Thyroid gland (tissue), 4 donors: ENCODE results near the gene ULK1. TPM values are rescaled to one million over a fixed set of nuclear protein-coding genes. Genes with fewer than 3 reads are reported as not detected.

ENCODE experiments used
- DNase-seq, 2 donors: peaks; one replicate each; pipeline ENCODE4 v3.0.0-alpha.2; 2019
- H3K27ac ChIP-seq, 3 donors: fragments of 200-600 bp; sonication (generic); 1 replicate in 2 of 3; 2 replicates in 1 of 3; pipeline ENCODE4 v1.5.1; 2016 to 2019; ENCODE audit warnings: mild to moderate bottlenecking in 1 of 3, moderate library complexity in 1 of 3
- H3K27me3 ChIP-seq: fragments of 200-600 bp; sonication (generic); one replicate; pipeline ENCODE4 v1.5.1; 2019
- H3K36me3 ChIP-seq, 2 donors: fragments of 200-600 bp; sonication (generic); one replicate each; pipeline ENCODE4 v1.5.1; 2016 to 2019
- H3K4me1 ChIP-seq, 2 donors: fragments of 200-600 bp; sonication (generic); one replicate each; pipeline ENCODE4 v1.5.1; 2017 to 2019
- H3K4me3 ChIP-seq, 3 donors: fragments of 200-600 bp; sonication (generic); replicated peaks in 1 of 3; 1 replicate in 2 of 3; 2 replicates in 1 of 3; pipeline ENCODE4 v1.5.1; 2016; ENCODE audit warnings: mild to moderate bottlenecking in 1 of 3
- H3K9me3 ChIP-seq: fragments of 200-600 bp; sonication (generic); one replicate; pipeline ENCODE4 v1.5.1; 2017
- POLR2A ChIP-seq, 2 donors: fragments of 450-650 bp; IDR thresholded peaks; one replicate each; pipeline ENCODE4 v1.6.1; 2017; ENCODE audit warnings: antibody characterized with exemption in 2 of 2, mild to moderate bottlenecking in 2 of 2, moderate library complexity in 1 of 2
- WGBS, 2 donors: methylation state at CpG; one replicate each; pipeline ENCODE4 v1.1.5; 2017; 5-methylcytosine and 5-hydroxymethylcytosine counted together
- intact Hi-C: fragments of 100-400 bp; cut with DNase I; formaldehyde crosslinking; loops from one replicate; pipeline ENCODE4 v1.15.1; 2023
- total RNA-seq, 4 donors: library from RNA; depleted of rRNA; stranded (reverse); fragments of >200 nt; gene quantifications; one replicate each; pipeline ENCODE4 v1.2.3, GENCODE V29; 2016
- TF ChIP-seq, protein P1 (sequence below), 6 experiments: fragments of 200-600 bp in 3 of 6; fragments of 450-650 bp in 3 of 6; sonication (generic) in 3 of 6; IDR thresholded peaks; one replicate each; pipeline ENCODE4 v1.5.1; 2016 to 2019; ENCODE audit warnings: antibody characterized with exemption in 6 of 6, mild to moderate bottlenecking in 2 of 6, inconsistent platforms in 1 of 6, moderate library complexity in 1 of 6

Gene ULK1
- total RNA-seq, 4 donors from 2014 or later, result 21.1 to 27.7 (median 21.7) TPM

GRCh38 chr12:131849700-131850553, 44.5 kb upstream of the ULK1 start:
- DNase-seq, result no peak
- Histone ChIP-seq H3K27me3 (no peaks in the 10 kb centered on the region), H3K4me1 (no peaks in the 10 kb centered on the region), H3K9me3 (no peaks in the 10 kb centered on the region), H3K36me3 (no peaks in the 10 kb centered on the region), H3K4me3 (no peak overlapping the region), H3K27ac (no peak overlapping the region)
- intact Hi-C loops, result loop anchor here (5.0 kb wide), 1 partner anchor 152 kb away; no protein-coding TSS in a partner anchor
- TF ChIP-seq, protein P1, sequence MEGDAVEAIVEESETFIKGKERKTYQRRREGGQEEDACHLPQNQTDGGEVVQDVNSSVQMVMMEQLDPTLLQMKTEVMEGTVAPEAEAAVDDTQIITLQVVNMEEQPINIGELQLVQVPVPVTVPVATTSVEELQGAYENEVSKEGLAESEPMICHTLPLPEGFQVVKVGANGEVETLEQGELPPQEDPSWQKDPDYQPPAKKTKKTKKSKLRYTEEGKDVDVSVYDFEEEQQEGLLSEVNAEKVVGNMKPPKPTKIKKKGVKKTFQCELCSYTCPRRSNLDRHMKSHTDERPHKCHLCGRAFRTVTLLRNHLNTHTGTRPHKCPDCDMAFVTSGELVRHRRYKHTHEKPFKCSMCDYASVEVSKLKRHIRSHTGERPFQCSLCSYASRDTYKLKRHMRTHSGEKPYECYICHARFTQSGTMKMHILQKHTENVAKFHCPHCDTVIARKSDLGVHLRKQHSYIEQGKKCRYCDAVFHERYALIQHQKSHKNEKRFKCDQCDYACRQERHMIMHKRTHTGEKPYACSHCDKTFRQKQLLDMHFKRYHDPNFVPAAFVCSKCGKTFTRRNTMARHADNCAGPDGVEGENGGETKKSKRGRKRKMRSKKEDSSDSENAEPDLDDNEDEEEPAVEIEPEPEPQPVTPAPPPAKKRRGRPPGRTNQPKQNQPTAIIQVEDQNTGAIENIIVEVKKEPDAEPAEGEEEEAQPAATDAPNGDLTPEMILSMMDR (IDR thresholded peaks at IDR 0.05), result no peak
- no peak for TF ChIP-seq POLR2A (IDR thresholded peaks at IDR 0.05)
- 84 to 91% methylated on average over 15 to 44 of the region's 47 CpGs for WGBS, 2 donors

DNA sequence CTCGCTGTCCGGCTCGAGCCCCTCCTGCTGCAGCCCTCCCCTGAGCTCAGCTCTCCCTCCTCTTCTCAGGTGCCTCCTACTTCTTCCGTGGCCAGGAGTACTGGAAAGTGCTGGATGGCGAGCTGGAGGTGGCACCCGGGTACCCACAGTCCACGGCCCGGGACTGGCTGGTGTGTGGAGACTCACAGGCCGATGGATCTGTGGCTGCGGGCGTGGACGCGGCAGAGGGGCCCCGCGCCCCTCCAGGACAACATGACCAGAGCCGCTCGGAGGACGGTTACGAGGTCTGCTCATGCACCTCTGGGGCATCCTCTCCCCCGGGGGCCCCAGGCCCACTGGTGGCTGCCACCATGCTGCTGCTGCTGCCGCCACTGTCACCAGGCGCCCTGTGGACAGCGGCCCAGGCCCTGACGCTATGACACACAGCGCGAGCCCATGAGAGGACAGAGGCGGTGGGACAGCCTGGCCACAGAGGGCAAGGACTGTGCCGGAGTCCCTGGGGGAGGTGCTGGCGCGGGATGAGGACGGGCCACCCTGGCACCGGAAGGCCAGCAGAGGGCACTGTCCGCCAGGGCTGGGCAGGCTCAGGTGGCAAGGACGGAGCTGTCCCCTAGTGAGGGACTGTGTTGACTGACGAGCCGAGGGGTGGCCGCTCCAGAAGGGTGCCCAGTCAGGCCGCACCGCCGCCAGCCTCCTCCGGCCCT, 43.4 kb upstream of the ULK1 start:
- H3K4me3 ChIP-seq, result no peak overlapping the region
- intact Hi-C loops, result loop anchor here (5.0 kb wide), 1 partner anchor 151 kb away; no protein-coding TSS in a partner anchor

GRCh38 chr12:131851741-131852550, 42.5 kb upstream of the ULK1 start:
- intact Hi-C loops, result loop anchor here (5.0 kb wide), 1 partner anchor 150 kb away; no protein-coding TSS in a partner anchor
- H3K4me1 ChIP-seq, result no peaks in the 10 kb centered on the region
- H3K4me3 ChIP-seq, result no peak overlapping the region
- no peak for TF ChIP-seq POLR2A (IDR thresholded peaks at IDR 0.05)
- TF ChIP-seq, protein P1 (IDR thresholded peaks at IDR 0.05), result no peak
- WGBS, 2 donors, result 87% methylated on average over 15 to 33 of the region's 37 CpGs
- no peaks in the 10 kb centered on the region for H3K36me3 ChIP-seq
- H3K27ac ChIP-seq, result no peak overlapping the region
- H3K9me3 ChIP-seq, result no peaks in the 10 kb centered on the region
- no peaks in the 10 kb centered on the region for H3K27me3 ChIP-seq
- no peak for DNase-seq

More for the DNA sequence above, 43.4 kb upstream of the ULK1 start:
- Histone ChIP-seq H3K4me1 (no peaks in the 10 kb centered on the region), H3K36me3 (no peaks in the 10 kb centered on the region), H3K27ac (no peak overlapping the region), H3K27me3 (no peaks in the 10 kb centered on the region), H3K9me3 (no peaks in the 10 kb centered on the region)
- DNase-seq, result peak; percentile 48 to 51
- no peak for TF ChIP-seq POLR2A (IDR thresholded peaks at IDR 0.05)
- TF ChIP-seq, protein P1 (IDR thresholded peaks at IDR 0.05), result peak in 4 of 6 experiments; percentile 49 to 91 (median 54)
- 61 to 80% methylated on average over 17 to 20 of the region's 41 CpGs for WGBS, 2 donors

GRCh38 chr12:131852551-131853299, 41.7 kb upstream of the ULK1 start:
- Histone ChIP-seq H3K27me3 (no peaks in the 10 kb centered on the region), H3K4me1 (no peaks in the 10 kb centered on the region), H3K4me3 (no peak overlapping the region), H3K27ac (no peak overlapping the region), H3K36me3 (no peaks in the 10 kb centered on the region), H3K9me3 (no peaks in the 10 kb centered on the region)
- intact Hi-C loops, result loop anchor here (5.0 kb wide), 1 partner anchor 150 kb away; no protein-coding TSS in a partner anchor
- TF ChIP-seq POLR2A (IDR thresholded peaks at IDR 0.05), result no peak
- TF ChIP-seq, protein P1 (IDR thresholded peaks at IDR 0.05), result no peak
- WGBS, 2 donors, result 67 to 69% methylated on average over 8 to 17 of the region's 24 CpGs
- no peak for DNase-seq
